HEK293 (cell line): Measurements from ENCODE around the gene CCDC40.

ENCODE experiments used
- FEZF1 ChIP-seq: fragments of 450-650 bp; formaldehyde crosslinking; IDR thresholded peaks from 2 replicates; pipeline ENCODE4 v1.5.1; 2016; ENCODE audit warnings: missing biosample characterization, missing genetic modification characterization
- IKZF3 ChIP-seq: fragments of 450-650 bp; IDR thresholded peaks from 2 replicates; pipeline ENCODE4 v1.5.0; 2018; ENCODE audit warnings: missing biosample characterization, mild to moderate bottlenecking, missing genetic modification characterization, moderate library complexity
- PRDM4 ChIP-seq: fragments of 450-650 bp; formaldehyde crosslinking; IDR thresholded peaks from 2 replicates; pipeline ENCODE4 v1.5.1; 2017; ENCODE audit warnings: missing biosample characterization, missing genetic modification characterization
- PRDM6 ChIP-seq: fragments of 450-650 bp; formaldehyde crosslinking; IDR thresholded peaks from 2 replicates; pipeline ENCODE4 v1.5.1; 2017; ENCODE audit warnings: missing biosample characterization, missing genetic modification characterization
- SALL2 ChIP-seq: fragments of 450-650 bp; formaldehyde crosslinking; IDR thresholded peaks from 2 replicates; pipeline ENCODE4 v1.5.0; 2017; ENCODE audit warnings: missing biosample characterization, mild to moderate bottlenecking, missing genetic modification characterization, borderline replicate concordance
- SP3 ChIP-seq: fragments of 450-650 bp; formaldehyde crosslinking; IDR thresholded peaks from 2 replicates; pipeline ENCODE4 v1.5.1; 2016; ENCODE audit warnings: missing biosample characterization, missing genetic modification characterization
- ZBTB17 ChIP-seq: fragments of 450-650 bp; formaldehyde crosslinking; IDR thresholded peaks from 2 replicates; pipeline ENCODE4 v1.5.1; 2016; ENCODE audit warnings: missing biosample characterization, missing genetic modification characterization
- ZBTB6 ChIP-seq: fragments of 450-650 bp; formaldehyde crosslinking; IDR thresholded peaks from 2 replicates; pipeline ENCODE4 v1.5.1; 2017; ENCODE audit warnings: missing biosample characterization, missing genetic modification characterization
- ZEB2 ChIP-seq: fragments of 450-650 bp; formaldehyde crosslinking; IDR thresholded peaks from 2 replicates; pipeline ENCODE4 v1.5.1; 2016; ENCODE audit warnings: missing biosample characterization, missing genetic modification characterization
- ZIC2 ChIP-seq: fragments of 450-650 bp; formaldehyde crosslinking; IDR thresholded peaks from 2 replicates; pipeline ENCODE4 v1.5.1; 2016; ENCODE audit warnings: missing biosample characterization, missing genetic modification characterization
- ZNF114 ChIP-seq: fragments of 450-650 bp; formaldehyde crosslinking; IDR thresholded peaks from 2 replicates; pipeline ENCODE4 v1.5.0; 2017; ENCODE audit warnings: missing biosample characterization, missing genetic modification characterization
- ZNF138 ChIP-seq: fragments of 450-650 bp; formaldehyde crosslinking; IDR thresholded peaks from 2 replicates; pipeline ENCODE4 v1.5.1; 2016; ENCODE audit warnings: missing biosample characterization, missing genetic modification characterization, borderline replicate concordance
- ZNF24 ChIP-seq: fragments of 450-650 bp; formaldehyde crosslinking; IDR thresholded peaks from 2 replicates; pipeline ENCODE4 v1.5.1; 2016; ENCODE audit warnings: missing biosample characterization, missing genetic modification characterization
- ZNF274 ChIP-seq, 2 experiments: fragments of 200-500 bp in 1 of 2; fragments of 450-650 bp in 1 of 2; sonication (Bioruptor generic) in 1 of 2; formaldehyde crosslinking in 1 of 2; IDR thresholded peaks; 2 replicates each; pipeline versions ENCODE4 v1.5.1 to v1.6.1; 2014 to 2016; ENCODE audit warnings: borderline replicate concordance in 1 of 2, inconsistent platforms in 1 of 2, low read length in 1 of 2, missing biosample characterization in 1 of 2, missing genetic modification characterization in 1 of 2
- ZNF292 ChIP-seq: fragments of 450-650 bp; formaldehyde crosslinking; IDR thresholded peaks from 2 replicates; pipeline ENCODE4 v1.5.1; 2016; ENCODE audit warnings: low read depth, missing biosample characterization, missing genetic modification characterization, borderline replicate concordance
- ZNF302 ChIP-seq: fragments of 450-650 bp; formaldehyde crosslinking; IDR thresholded peaks from 2 replicates; pipeline ENCODE4 v1.5.1; 2016; ENCODE audit warnings: missing biosample characterization, missing genetic modification characterization, low read depth
- ZNF354C ChIP-seq: fragments of 450-650 bp; formaldehyde crosslinking; IDR thresholded peaks from 2 replicates; pipeline ENCODE4 v1.5.1; 2016; ENCODE audit warnings: missing biosample characterization, missing genetic modification characterization, low read depth, borderline replicate concordance
- ZNF416 ChIP-seq: fragments of 450-650 bp; formaldehyde crosslinking; IDR thresholded peaks from 2 replicates; pipeline ENCODE4 v1.5.1; 2016; ENCODE audit warnings: missing biosample characterization, missing genetic modification characterization
- ZNF488 ChIP-seq: fragments of 450-650 bp; formaldehyde crosslinking; IDR thresholded peaks from 2 replicates; pipeline ENCODE4 v1.5.1; 2016; ENCODE audit warnings: missing biosample characterization, missing genetic modification characterization
- ZNF510 ChIP-seq: fragments of 450-650 bp; formaldehyde crosslinking; IDR thresholded peaks from 2 replicates; pipeline ENCODE4 v1.5.1; 2018; ENCODE audit warnings: mild to moderate bottlenecking, missing genetic modification characterization, missing biosample characterization; ENCODE audit not compliant: insufficient replicate concordance
- ZNF518A ChIP-seq: fragments of 450-650 bp; formaldehyde crosslinking; conservative IDR thresholded peaks from 2 replicates; pipeline ENCODE4 v1.5.1; 2016; ENCODE audit warnings: low read depth, missing biosample characterization, missing genetic modification characterization
- ZNF530 ChIP-seq: fragments of 450-650 bp; formaldehyde crosslinking; IDR thresholded peaks from 2 replicates; pipeline ENCODE4 v1.5.1; 2016; ENCODE audit warnings: low read depth, missing biosample characterization, missing genetic modification characterization
- ZNF626 ChIP-seq: fragments of 450-650 bp; sonication (Bioruptor Pico); formaldehyde crosslinking; IDR thresholded peaks from 2 replicates; pipeline ENCODE4 v1.5.1; 2018; ENCODE audit warnings: missing biosample characterization, missing genetic modification characterization, inconsistent platforms
- ZNF664 ChIP-seq: fragments of 450-650 bp; formaldehyde crosslinking; IDR thresholded peaks from 2 replicates; pipeline ENCODE4 v1.5.1; 2016; ENCODE audit warnings: missing biosample characterization, missing genetic modification characterization
- ZNF707 ChIP-seq: fragments of 450-650 bp; formaldehyde crosslinking; IDR thresholded peaks from 2 replicates; pipeline ENCODE4 v1.5.1; 2016; ENCODE audit warnings: missing biosample characterization, missing genetic modification characterization
- ZNF837 ChIP-seq: fragments of 450-650 bp; formaldehyde crosslinking; IDR thresholded peaks from 2 replicates; pipeline ENCODE4 v1.5.1; 2016; ENCODE audit warnings: missing biosample characterization, missing genetic modification characterization

The CCDC40 gene

GRCh38 chr17:79993390-79994227 is 42.8 kb upstream of the CCDC40 start (continued):
- TF ChIP-seq ZNF518A (tag by site-specific recombination) (peak; percentile 40; the same call in 1 of the 2 replicates), ZNF354C (no peak), ZBTB17 (tag by site-specific recombination) (peak; percentile 98), ZNF510 (tag by site-specific recombination) (no peak), SALL2 (tag by site-specific recombination) (no peak), ZNF24 (tag by site-specific recombination) (peak; percentile 95), ZNF138 (no peak), SP3 (tag by site-specific recombination) (peak; percentile 43; the same call in 1 of the 2 replicates), ZNF837 (tag by site-specific recombination) (no peak), FEZF1 (tag by site-specific recombination) (peak; percentile 98), PRDM6 (tag by site-specific recombination) (peak; percentile 58), ZIC2 (tag by site-specific recombination) (peak; percentile 96), ZBTB6 (tag by site-specific recombination) (peak; percentile 98), ZNF292 (tag by site-specific recombination) (no peak), ZNF707 (tag by site-specific recombination) (0 out of 2 replicates have a peak, but pooled peaks have one; percentile 2), ZNF664 (no peak), ZNF114 (tag by site-specific recombination) (no peak), PRDM4 (tag by site-specific recombination) (peak; percentile 80), ZNF626 (no peak), ZNF416 (tag by site-specific recombination) (no peak), ZNF530 (no peak), IKZF3 (tag by site-specific recombination) (peak; percentile 98), ZNF488 (tag by site-specific recombination) (peak; percentile 48; the same call in 1 of the 2 replicates), ZNF302 (tag by site-specific recombination) (no peak), ZEB2 (tag by site-specific recombination) (peak; percentile 99), ZNF274 (IDR thresholded peaks at IDR 0.05; ENCODE audit: low read length) (no peak), ZNF274 (tag by site-specific recombination; IDR thresholded peaks at IDR 0.05; ENCODE audit: borderline replicate concordance) (no peak)
